ENCODE data around the gene ZNF285.
"Not testable (repeated sequence)": the region's sequence is repeated elsewhere in the genome, so short reads cannot be mapped to it uniquely, and the experiment has no call there.

Gene ZNF285

DNA sequence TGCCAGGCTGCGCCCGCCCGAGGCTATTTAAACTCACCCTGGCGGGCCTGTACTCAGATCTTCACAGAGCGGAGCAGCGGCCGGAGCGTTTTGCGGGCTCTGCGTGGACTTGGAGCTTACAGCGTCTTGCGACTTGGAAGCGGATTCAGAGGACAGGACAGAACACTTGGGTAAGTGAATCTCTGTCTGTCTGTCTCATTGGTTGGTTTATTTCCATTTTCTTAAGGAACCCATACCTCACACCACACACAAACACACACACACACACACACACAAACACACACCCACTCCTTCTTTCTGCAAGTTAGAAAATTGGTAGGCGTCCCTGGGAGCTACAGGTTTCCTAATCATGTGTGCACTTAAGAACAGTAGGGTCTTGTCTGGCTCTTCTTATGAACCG, 14.1 kb upstream of the ZNF285 start:
- H3K27ac ChIP-seq (ENCODE audit: low read depth, low read length); H3K4me3 ChIP-seq (ENCODE audit: low read length); H4K5ac ChIP-seq (ENCODE audit: low read length); H3K4me1 ChIP-seq (ENCODE audit: control insufficient read depth, low read depth, low read length); H3K79me1 ChIP-seq (ENCODE audit: low read length); H3K27me3 ChIP-seq (ENCODE audit: insufficient read depth, low read length, poor library complexity); DNase-seq; H4K8ac ChIP-seq (ENCODE audit: low read depth, low read length); H3K4me2 ChIP-seq (ENCODE audit: low read length); H3K9ac ChIP-seq (ENCODE audit: low read length); H3K18ac ChIP-seq (ENCODE audit: low read length); H3K4ac ChIP-seq (ENCODE audit: low read depth, low read length); H3K56ac ChIP-seq (ENCODE audit: low read length); H2BK5ac ChIP-seq (ENCODE audit: low read length); H3K36me3 ChIP-seq (ENCODE audit: control insufficient read depth, insufficient read depth, low read length); H3K79me2 ChIP-seq (ENCODE audit: control insufficient read depth, insufficient read depth, low read length); H2BK120ac ChIP-seq (ENCODE audit: low read depth, low read length); H3K23ac ChIP-seq (ENCODE audit: low read length); H2AK5ac ChIP-seq (ENCODE audit: low read length); H2BK15ac ChIP-seq (replicated peaks; ENCODE audit: low read depth): not testable (repeated sequence)
- no CpG with 5 or more reads among the region's 15 CpGs for WGBS (ENCODE audit: extremely low coverage, insufficient coverage, low lambda C conversion rate)

DNA sequence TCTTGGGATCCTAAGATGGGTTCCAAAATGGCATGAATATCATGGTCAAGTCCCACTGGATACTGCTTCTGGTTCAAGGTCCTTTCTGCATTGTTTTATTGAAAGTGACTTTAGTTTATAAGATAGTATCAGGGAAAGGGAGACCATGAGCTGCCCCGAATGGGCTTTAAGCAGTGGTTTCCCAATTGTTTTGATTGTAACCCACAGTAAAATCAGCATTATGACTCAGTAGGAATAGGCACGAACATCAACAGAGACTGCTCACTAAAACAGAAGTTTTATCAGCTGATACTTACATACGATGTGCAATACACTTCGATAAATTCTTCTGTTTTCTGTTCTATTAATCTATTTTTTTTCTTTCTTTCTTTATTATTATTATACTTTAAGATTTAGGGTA, 12.1 kb downstream of the ZNF285 start:
- WGBS (ENCODE audit: extremely low coverage, insufficient coverage, low lambda C conversion rate): no CpG with 5 or more reads among the region's 4 CpGs
- not testable (repeated sequence) for H3K9ac ChIP-seq (ENCODE audit: low read length); DNase-seq

DNA sequence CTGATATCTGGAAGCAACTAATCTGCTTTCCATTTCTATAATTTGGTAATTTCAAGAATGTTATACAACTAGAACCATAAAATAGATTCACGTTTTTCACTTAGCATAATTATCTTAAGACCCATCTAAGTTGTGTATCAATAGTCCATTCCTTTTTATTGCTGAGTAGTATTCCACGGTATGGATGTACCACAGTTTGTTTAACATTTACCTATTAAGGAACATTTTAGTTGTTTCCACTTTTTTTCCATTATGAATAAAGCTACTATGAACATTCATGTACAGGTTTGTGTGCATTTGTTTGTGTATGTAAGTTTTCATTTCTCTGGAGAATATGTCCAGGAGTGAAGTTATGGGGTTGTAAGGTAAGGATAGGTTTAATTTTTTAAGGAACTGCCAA, 26.6 kb downstream of the ZNF285 start:
- DNase-seq: no peak
- Histone ChIP-seq H3K18ac (ENCODE audit: low read length) (no peak overlapping the region), H3K56ac (ENCODE audit: low read length) (no peak overlapping the region), H3K23ac (ENCODE audit: low read length) (no peak overlapping the region), H2AK5ac (ENCODE audit: low read length) (no peak overlapping the region), H2BK15ac (replicated peaks; ENCODE audit: low read depth) (no peak overlapping the region), H3K4ac (ENCODE audit: low read depth, low read length) (no peak overlapping the region), H3K4me1 (ENCODE audit: control insufficient read depth, low read depth, low read length) (no peaks in the 10 kb centered on the region), H3K79me1 (ENCODE audit: low read length) (no peaks in the 10 kb centered on the region), H3K79me2 (ENCODE audit: control insufficient read depth, insufficient read depth, low read length) (no peaks in the 10 kb centered on the region), H4K5ac (ENCODE audit: low read length) (no peak overlapping the region), H2BK5ac (ENCODE audit: low read length) (no peak overlapping the region), H3K4me3 (ENCODE audit: low read length) (no peak overlapping the region), H4K8ac (ENCODE audit: low read depth, low read length) (no peak overlapping the region), H3K27ac (ENCODE audit: low read depth, low read length) (no peak overlapping the region), H3K27me3 (ENCODE audit: insufficient read depth, low read length, poor library complexity) (no peaks in the 10 kb centered on the region), H3K4me2 (ENCODE audit: low read length) (no peak overlapping the region), H3K9ac (ENCODE audit: low read length) (no peak overlapping the region), H2BK120ac (ENCODE audit: low read depth, low read length) (no peak overlapping the region), H3K36me3 (ENCODE audit: control insufficient read depth, insufficient read depth, low read length) (no peaks in the 10 kb centered on the region)
- WGBS (ENCODE audit: extremely low coverage, insufficient coverage, low lambda C conversion rate): no CpG with 5 or more reads among the region's 2 CpGs

More for the DNA sequence above, 12.1 kb downstream of the ZNF285 start:
- not testable (repeated sequence) for H3K79me1 ChIP-seq (ENCODE audit: low read length); H3K23ac ChIP-seq (ENCODE audit: low read length); H2AK5ac ChIP-seq (ENCODE audit: low read length); H2BK5ac ChIP-seq (ENCODE audit: low read length); H3K36me3 ChIP-seq (ENCODE audit: control insufficient read depth, insufficient read depth, low read length); H3K4me3 ChIP-seq (ENCODE audit: low read length); H3K4me1 ChIP-seq (ENCODE audit: control insufficient read depth, low read depth, low read length); H3K18ac ChIP-seq (ENCODE audit: low read length); H3K56ac ChIP-seq (ENCODE audit: low read length); H2BK15ac ChIP-seq (replicated peaks; ENCODE audit: low read depth); H3K4ac ChIP-seq (ENCODE audit: low read depth, low read length); H3K79me2 ChIP-seq (ENCODE audit: control insufficient read depth, insufficient read depth, low read length); H3K27ac ChIP-seq (ENCODE audit: low read depth, low read length); H4K5ac ChIP-seq (ENCODE audit: low read length); H4K8ac ChIP-seq (ENCODE audit: low read depth, low read length); H2BK120ac ChIP-seq (ENCODE audit: low read depth, low read length); H3K27me3 ChIP-seq (ENCODE audit: insufficient read depth, low read length, poor library complexity); H3K4me2 ChIP-seq (ENCODE audit: low read length)

DNA sequence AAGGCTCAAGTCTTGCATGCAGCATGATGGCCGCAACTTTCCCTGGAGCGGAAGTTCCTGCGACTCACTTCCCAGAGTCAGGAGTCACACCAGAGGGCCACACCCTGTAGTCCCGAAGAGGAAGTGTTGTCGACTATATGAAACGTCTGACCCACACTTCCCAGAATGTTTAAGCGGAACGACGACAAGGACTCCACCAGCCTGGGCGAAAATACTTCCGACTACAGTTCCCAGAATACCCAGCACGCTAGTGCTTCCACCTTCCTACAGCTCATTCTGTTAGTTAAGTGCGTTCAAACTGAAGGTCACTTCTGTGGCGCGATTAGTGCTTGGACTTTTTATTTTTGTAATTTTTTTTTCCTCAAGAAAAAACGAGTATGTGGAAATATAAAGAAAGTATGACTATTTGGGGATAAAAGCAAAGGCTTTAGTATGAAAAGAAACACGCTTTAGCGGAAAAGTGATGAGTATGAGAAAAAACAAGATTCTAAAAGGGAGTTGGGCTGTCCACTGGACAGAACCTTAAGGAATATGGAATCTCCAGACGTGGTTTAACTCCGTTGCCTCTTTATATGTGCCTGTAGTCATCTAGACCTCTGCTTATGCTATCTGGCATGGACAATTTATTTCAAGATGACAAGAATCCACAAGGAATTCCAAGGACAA, 29.5 kb downstream of the ZNF285 start:
- Histone ChIP-seq H2BK15ac (replicated peaks; ENCODE audit: low read depth) (no peak overlapping the region), H3K4ac (ENCODE audit: low read depth, low read length) (no peak overlapping the region), H4K8ac (ENCODE audit: low read depth, low read length) (no peak overlapping the region), H3K79me2 (ENCODE audit: control insufficient read depth, insufficient read depth, low read length) (no peaks in the 10 kb centered on the region), H2BK5ac (ENCODE audit: low read length) (no peak overlapping the region), H3K4me1 (ENCODE audit: control insufficient read depth, low read depth, low read length) (no peaks in the 10 kb centered on the region), H2BK120ac (ENCODE audit: low read depth, low read length) (no peak overlapping the region), H3K56ac (ENCODE audit: low read length) (no peak overlapping the region), H2AK5ac (ENCODE audit: low read length) (no peak overlapping the region), H3K79me1 (ENCODE audit: low read length) (no peaks in the 10 kb centered on the region), H3K4me3 (ENCODE audit: low read length) (no peak overlapping the region), H3K18ac (ENCODE audit: low read length) (no peak overlapping the region), H3K36me3 (ENCODE audit: control insufficient read depth, insufficient read depth, low read length) (no peaks in the 10 kb centered on the region), H3K27ac (ENCODE audit: low read depth, low read length) (no peak overlapping the region), H3K9ac (ENCODE audit: low read length) (no peak overlapping the region), H4K5ac (ENCODE audit: low read length) (no peak overlapping the region), H3K23ac (ENCODE audit: low read length) (no peak overlapping the region), H3K27me3 (ENCODE audit: insufficient read depth, low read length, poor library complexity) (no peaks in the 10 kb centered on the region), H3K4me2 (ENCODE audit: low read length) (no peak overlapping the region)
- no CpG with 5 or more reads among the region's 20 CpGs for WGBS (ENCODE audit: extremely low coverage, insufficient coverage, low lambda C conversion rate)
- no peak for DNase-seq

DNA sequence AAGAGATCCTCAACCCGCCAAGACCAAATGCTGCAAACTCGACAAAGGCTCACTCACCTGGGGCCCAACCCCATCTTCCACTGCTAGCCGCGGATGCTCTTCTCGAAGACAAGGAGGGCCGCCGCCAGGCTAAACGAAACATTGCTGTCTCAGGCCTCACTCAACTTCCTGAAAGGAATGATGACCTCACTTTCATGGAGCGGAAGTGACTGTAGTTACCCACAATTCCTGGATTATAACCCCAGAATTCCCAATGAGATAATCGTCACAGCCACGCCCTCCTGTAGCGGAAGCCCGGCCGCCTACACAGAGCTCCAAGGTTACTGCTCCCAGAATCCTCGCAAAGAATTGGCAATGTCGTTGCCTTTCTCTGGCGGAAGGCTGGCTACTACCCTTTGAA, 34.4 kb downstream of the ZNF285 start:
- no peaks in the 10 kb centered on the region for H3K4me1 ChIP-seq (ENCODE audit: control insufficient read depth, low read depth, low read length)
- H3K27ac ChIP-seq (ENCODE audit: low read depth, low read length): no peak overlapping the region
- WGBS (ENCODE audit: extremely low coverage, insufficient coverage, low lambda C conversion rate): no CpG with 5 or more reads among the region's 17 CpGs
- no peaks in the 10 kb centered on the region for H3K36me3 ChIP-seq (ENCODE audit: control insufficient read depth, insufficient read depth, low read length)
- H4K5ac ChIP-seq (ENCODE audit: low read length): no peak overlapping the region
- H3K18ac ChIP-seq (ENCODE audit: low read length): no peak overlapping the region
- H3K4me2 ChIP-seq (ENCODE audit: low read length): no peak overlapping the region
- no peak for DNase-seq
- H3K56ac ChIP-seq (ENCODE audit: low read length): no peak overlapping the region
- H3K23ac ChIP-seq (ENCODE audit: low read length): no peak overlapping the region
- no peak overlapping the region for H3K4ac ChIP-seq (ENCODE audit: low read depth, low read length)
- H3K4me3 ChIP-seq (ENCODE audit: low read length): no peak overlapping the region
- H4K8ac ChIP-seq (ENCODE audit: low read depth, low read length): no peak overlapping the region
- H2BK120ac ChIP-seq (ENCODE audit: low read depth, low read length): no peak overlapping the region
- H2AK5ac ChIP-seq (ENCODE audit: low read length): no peak overlapping the region
- no peaks in the 10 kb centered on the region for H3K79me1 ChIP-seq (ENCODE audit: low read length)
- H3K79me2 ChIP-seq (ENCODE audit: control insufficient read depth, insufficient read depth, low read length): no peaks in the 10 kb centered on the region
- no peaks in the 10 kb centered on the region for H3K27me3 ChIP-seq (ENCODE audit: insufficient read depth, low read length, poor library complexity)
- H2BK15ac ChIP-seq (replicated peaks; ENCODE audit: low read depth): no peak overlapping the region
- H3K9ac ChIP-seq (ENCODE audit: low read length): no peak overlapping the region
- no peak overlapping the region for H2BK5ac ChIP-seq (ENCODE audit: low read length)

Measured in mesendoderm (in vitro differentiated cells).